Stimulated activated CD8-positive, alpha-beta memory T cell treated with anti-CD3 and anti-CD28 coated beads, Interleukin-15, amount 100 ng/mL, for 1 hour (primary cell): ENCODE results near the gene HSPA1B.
"Not testable (repeated sequence)": the region's sequence is repeated elsewhere in the genome, so short reads cannot be mapped to it uniquely, and the experiment has no call there.

Source experiments
- DNase-seq: peaks from one replicate; pipeline ENCODE4 v3.0.0-alpha.2; 2020; ENCODE audit warnings: low read depth

Gene HSPA1B

DNA sequence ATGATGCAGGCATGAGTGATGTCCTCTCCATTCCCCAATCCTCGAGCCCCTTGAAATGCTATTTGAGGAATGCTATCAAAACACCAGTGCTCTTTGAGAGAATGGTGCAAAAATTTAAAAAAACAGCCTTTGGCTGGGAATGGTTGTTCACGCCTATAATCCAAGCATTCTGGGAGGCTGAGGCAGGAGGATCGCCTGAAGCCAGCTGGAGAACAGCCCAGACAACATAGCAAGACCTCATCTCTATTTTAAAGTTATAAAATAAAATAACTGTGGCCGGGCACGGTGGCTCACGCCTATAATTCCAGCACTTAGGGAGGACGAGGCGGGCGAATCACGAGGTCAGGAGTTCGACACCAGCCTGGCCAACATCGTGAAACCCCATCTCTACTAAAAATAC is 27.8 kb upstream of the HSPA1B start:
- DNase-seq: no peak

DNA sequence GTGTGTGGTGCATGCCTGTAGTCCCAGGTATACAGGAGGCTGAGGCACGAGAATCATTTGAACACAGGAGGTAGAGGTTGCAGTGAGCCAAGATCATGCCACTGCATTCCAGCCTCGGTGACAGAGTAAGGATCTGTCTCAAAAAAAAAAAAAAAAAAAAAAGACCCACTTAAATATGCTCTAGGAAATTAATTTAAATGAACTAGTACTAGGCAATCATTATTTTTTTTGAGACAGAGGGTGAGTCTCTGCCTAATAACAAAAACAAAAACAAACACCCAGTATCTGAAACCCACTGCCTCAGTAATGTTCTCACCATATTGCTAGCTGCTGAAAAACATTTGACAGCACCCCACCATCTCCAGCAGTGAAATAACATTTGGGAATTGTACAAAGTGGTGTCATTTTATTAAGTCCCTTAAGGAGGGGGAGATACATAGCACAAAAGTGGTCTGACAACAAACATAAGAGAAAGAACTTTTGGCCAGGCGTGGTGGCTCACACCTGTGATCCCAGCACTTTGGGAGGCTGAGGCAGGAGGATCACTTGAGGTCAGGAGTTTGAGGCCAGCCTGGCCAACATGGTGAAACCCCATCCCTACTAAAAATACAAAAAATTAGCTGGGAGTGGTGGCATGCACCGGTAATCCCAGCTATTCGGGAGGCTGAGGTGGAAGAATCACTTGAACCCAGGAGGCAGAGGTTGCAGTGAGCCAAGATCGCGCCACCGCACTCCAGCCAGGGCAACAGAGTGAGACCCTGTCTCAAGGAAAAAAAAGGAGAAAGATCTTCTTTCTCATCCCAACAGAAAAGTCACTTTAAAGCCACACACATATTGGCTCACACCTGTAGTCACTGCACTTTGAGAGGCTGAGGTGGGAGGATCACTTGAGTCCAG is 26.3 kb upstream of the HSPA1B start:
- not testable (repeated sequence) for DNase-seq

DNA sequence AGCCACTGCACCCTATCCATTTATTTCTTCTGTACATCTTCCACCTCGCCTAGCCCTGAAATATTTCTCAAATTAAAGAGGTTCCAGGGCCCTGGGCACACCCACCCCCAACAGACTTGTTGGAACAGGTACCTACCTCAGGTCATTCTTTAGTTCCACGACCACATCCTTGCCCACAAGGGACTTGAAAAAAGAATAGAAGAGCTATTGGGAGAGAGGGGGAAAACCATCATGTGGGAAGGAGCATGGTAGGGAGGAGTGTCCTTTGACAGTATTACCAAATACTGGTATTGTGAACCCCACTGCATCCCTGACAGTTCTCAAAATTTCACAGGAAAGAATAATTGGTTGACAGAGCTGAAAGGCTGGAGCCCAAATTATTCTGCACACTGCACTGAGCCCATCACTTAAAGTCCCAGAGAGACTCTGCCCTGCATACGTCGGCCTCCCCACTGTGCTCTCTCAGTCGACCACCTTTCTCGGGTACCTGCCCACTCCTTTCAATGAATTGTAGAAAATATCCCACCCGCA is 21.5 kb upstream of the HSPA1B start:
- no peak for DNase-seq

DNA sequence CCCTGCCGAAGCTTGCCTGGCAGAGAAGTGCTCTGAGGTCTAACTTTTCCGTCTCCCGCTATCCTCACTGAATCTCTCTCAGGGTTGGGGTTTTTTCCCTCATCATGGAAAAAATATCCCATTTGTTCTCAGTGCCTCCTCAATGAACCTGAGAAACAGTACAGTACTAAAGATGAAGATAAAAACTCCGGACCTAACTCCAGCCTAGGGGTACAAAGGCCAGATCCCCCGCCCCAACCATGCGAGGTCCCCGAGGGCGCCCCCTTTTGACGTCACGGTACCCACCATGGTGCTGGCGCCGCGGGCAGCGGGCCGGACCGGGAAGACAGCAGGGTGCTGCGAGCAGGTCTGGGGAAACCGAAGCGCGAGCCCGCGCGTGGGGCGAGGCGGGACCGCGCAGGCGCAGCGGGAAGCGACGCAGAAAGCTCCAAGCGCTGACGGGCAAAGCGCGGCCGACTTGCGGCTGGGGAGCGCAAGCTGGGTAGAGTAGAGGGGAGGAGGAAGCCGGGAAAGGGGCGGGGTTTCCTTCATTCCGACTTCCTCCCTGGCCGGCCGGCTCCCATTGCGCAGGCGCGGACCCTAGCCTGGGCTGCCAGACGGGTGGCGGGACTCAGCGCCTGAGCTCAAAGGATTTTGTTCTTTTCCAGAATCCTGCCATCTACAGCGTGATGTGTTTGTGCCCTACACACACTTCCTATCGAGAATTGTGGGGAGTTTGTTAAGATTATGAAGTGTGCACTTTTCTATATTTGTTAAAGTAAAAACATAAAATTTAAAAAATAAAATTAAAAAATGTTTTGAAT is 20.9 kb upstream of the HSPA1B start, which contains the start of gene LSM2:
LSM2 (minus strand) TSS at position 497 of the 803 bp plus-strand sequence; CDS start at position 288, 209 bp downstream.
- DNase-seq: peak; percentile 91

DNA sequence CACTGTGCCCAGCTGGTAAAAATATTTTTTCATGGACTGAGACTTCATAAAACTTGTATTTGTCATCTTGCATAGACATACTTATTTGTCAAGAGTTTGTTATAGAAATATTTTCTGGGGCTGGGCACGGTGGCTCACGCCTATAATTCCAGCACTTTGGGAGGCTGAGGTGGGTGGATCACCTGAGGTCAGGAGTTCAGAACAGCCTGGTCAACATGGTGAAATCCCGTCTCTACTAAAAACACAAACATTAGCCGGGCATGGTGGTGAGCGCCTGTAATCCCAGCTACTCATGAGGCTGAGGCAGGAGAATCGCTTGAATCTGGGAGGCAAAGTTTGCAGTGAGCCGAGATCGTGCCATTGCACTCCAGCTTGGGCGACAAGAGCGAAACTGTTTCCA is 18.9 kb upstream of the HSPA1B start:
- DNase-seq: not testable (repeated sequence)

DNA sequence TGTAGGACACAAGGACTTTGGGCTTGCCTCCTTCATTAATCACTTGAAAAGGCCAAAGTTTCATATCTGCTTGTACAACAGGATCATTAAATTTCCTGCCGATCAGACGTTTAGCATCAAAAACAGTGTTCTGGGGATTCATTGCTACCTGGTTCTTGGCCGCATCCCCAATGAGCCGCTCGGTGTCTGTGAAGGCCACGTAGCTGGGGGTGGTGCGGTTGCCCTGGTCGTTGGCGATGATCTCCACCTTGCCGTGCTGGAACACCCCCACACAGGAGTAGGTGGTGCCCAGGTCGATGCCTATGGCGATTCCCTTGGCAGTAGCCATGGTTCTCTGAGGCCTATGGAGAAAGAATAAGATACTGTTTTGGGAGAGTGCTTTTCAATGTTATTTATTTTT is 15.9 kb upstream of the HSPA1B start:
- no peak for DNase-seq

DNA sequence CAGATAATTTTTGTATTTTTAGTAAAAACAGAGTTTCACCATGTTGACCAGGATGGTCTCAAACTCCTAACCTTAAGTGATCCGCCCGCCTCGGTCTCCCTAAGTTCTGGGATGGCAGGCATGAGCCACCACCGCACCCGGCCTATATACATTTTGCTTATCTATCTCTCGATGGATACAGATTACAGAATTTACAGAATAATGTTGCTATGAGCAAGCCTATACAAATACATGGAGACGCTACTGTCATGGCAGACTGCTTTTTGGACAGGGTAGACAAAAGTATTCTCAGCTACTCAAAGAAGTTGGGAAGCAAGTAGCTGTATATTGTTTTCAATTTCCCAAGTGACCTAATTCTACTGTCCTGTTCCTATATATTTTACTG is 14.1 kb upstream of the HSPA1B start:
- no peak for DNase-seq

DNA sequence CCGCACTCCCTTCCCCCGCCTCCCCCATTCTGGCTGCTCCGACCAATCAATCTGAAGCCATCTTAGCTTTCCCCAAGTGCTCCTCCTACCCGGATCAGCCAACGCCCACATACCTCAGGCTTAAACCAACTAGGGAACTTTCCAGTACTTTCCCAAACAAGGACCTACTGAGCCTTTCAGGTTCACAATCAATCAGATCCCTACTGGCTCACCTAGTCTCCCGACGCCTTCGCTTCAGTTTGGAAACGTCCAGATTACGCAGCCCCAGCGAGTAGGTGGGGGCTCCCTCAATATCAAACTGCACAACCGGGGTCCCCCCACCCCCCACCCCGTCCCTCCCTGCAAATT is 12.9 kb upstream of the HSPA1B start:
- DNase-seq: peak; percentile 57

DNA sequence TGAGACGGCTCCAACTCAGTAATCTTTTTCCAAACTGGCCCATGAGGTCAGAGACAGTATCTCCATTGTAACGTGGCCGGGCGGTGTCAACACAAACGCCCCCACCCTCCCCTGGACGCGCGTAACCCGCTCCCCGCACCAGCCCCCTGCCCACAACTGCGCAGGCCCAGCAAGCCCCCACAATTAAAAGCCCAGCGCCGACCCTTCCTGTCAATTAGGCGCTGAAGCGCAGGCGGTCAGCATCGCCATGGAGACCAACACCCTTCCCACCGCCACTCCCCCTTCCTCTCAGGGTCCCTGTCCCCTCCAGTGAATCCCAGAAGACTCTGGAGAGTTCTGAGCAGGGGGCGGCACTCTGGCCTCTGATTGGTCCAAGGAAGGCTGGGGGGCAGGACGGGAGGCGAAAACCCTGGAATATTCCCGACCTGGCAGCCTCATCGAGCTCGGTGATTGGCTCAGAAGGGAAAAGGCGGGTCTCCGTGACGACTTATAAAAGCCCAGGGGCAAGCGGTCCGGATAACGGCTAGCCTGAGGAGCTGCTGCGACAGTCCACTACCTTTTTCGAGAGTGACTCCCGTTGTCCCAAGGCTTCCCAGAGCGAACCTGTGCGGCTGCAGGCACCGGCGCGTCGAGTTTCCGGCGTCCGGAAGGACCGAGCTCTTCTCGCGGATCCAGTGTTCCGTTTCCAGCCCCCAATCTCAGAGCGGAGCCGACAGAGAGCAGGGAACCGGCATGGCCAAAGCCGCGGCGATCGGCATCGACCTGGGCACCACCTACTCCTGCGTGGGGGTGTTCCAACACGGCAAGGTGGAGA is 12.3 kb upstream of the HSPA1B start, which contains the start of the genes HSPA1A and HSPA1L:
HSPA1A (plus strand) TSS at position 519 of the 814 bp plus-strand sequence; CDS start at position 733, 214 bp downstream.
HSPA1L (minus strand) TSS at position 259 of the 814 bp plus-strand sequence. CDS start 3,311 bp downstream, outside the sequence.
- DNase-seq: peak; percentile 52

DNA sequence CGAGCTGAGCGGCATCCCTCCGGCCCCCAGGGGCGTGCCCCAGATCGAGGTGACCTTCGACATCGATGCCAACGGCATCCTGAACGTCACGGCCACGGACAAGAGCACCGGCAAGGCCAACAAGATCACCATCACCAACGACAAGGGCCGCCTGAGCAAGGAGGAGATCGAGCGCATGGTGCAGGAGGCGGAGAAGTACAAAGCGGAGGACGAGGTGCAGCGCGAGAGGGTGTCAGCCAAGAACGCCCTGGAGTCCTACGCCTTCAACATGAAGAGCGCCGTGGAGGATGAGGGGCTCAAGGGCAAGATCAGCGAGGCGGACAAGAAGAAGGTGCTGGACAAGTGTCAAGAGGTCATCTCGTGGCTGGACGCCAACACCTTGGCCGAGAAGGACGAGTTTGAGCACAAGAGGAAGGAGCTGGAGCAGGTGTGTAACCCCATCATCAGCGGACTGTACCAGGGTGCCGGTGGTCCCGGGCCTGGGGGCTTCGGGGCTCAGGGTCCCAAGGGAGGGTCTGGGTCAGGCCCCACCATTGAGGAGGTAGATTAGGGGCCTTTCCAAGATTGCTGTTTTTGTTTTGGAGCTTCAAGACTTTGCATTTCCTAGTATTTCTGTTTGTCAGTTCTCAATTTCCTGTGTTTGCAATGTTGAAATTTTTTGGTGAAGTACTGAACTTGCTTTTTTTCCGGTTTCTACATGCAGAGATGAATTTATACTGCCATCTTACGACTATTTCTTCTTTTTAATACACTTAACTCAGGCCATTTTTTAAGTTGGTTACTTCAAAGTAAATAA is 10.2 kb upstream of the HSPA1B start:
- not testable (repeated sequence) for DNase-seq

DNA sequence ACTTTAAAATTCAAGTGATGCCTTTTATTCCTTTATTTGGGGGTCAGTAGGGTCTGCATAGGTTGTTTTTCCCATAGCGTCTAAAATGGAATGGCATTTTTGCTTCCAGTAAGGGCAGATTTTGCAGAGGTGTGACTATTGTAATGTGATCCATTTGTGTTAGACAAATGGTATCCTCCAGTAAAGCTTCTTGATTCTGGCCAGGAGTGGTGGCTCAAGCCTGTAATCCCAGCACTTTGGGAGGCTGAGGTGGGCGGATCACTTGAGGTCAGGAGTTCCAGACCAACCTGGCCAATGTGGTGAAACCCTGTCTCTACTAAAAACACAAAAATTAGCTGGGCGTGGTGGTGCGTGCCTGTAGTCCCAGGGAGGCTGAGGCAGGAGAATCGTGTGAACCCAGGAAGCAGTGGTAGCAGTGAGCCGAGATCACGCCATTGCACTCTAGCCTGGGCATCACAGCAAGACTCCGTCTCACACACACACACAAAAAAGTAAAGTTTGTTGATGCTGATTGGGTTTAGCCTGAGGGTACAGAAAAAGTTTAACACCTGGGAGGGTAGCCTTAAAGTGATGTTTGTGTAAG is 9.5 kb upstream of the HSPA1B start:
- DNase-seq: not testable (repeated sequence)

DNA sequence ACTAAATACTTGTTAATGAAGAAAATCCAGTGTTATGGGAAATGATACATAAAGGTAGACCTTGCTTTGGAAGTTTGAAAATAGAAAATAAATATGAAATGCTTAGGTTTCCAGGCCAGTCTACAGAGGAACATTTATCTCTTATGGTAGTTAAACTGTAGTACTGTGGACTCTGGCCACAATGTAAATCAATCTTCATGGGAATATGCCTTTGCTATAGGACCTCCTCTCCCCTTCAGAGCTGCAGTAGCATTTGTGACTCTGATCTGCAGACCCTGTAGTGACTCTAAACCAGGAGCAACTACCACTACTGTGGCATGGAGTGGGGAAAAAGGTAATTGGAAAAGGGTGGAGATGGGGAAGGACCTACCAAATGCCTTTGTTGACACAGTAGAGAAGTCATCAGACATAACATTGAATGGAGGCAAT is 7.7 kb upstream of the HSPA1B start:
- no peak for DNase-seq

DNA sequence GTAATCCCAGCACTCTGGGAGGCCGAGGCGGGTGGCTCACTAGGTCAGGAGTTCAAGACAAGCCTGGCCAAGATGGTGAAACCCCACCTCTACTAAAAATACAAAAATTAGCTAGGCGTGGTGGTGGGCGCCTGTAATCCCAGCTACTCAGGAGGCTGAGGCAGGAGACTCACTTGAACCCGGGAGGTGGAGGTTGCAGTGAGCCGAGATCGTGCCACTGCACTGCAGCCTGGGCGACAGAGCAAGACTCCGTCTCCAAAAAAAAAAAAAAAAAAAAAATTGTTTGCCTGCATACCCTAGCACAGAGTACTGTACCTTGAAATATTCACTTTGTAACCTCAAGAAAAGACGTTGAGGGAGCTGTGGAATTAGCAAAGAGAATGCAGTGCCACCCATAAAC is 7.1 kb upstream of the HSPA1B start:
- DNase-seq: not testable (repeated sequence)

DNA sequence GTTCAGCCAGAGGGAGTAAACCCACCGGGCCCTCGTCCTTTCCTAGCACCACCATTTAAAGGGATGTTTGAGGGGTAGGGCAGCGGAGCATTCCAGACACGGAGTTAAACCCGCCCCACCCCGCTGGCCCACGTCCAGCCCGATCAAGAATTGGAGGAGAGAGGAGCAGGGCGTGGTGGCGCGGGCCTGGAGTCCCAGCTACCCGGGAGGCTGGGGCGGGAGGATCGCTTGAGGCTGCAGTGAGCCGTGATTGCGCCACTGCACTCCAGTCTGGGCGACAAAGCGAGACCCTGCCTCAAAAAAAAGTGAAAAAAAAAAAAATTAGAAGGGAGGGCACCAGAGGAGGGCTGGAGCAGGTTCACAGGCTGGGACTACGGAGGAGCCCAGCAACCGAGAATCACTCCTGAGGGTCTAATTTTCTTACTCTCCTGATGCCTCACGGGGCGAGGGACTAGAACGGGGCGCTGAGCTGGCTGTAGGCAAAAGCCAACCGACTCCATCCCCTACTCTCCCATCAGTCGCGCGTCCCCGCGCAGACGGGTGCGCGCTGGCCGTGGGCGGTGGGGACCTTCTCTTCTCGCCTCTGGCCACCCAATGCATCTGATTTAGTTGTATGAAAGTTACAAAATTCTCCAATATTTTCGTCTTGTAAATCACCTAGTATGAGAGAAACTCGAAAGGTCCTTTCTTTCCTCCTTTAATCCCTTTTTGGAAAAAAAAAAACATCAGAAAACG is 6.1 kb upstream of the HSPA1B start:
- DNase-seq: no peak

DNA sequence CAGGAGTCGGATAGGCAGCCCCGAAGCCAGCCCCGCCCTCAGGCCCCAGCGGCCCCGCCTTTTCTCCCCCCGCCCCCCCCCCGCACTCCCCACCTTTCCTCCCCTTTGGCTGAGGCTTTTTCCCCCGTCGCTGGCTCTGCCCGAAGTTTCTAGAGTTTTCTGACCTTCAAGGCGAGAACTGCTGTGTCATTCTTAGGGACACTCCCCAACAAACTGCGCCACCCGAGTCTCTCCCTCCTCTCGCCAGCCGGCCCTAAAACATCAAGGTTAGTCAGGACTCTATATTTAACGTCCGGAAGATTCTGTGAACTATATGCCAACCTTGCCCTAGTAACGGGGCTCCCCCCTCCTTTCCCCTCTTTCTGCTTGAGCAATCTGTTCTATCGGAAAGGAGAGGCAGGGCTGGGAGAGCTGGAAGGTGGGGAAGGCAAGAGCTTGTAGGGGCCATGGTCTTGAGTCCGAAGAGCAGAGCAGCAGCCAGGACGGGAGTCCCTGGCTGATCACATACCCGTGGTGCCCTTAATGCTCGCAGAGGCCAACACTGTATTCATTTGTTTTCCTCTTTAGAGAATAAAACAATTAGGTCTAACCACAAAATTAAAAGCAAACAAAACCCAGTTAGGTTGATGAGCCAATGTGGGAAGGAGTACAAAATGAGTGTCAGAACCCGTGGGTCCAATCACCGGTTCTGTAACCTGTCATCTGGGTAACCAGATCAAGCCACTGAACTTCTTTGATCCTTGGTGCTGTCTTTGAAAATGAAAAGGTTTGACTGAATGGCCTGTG is 5.3 kb upstream of the HSPA1B start:
- DNase-seq: peak; percentile 41

DNA sequence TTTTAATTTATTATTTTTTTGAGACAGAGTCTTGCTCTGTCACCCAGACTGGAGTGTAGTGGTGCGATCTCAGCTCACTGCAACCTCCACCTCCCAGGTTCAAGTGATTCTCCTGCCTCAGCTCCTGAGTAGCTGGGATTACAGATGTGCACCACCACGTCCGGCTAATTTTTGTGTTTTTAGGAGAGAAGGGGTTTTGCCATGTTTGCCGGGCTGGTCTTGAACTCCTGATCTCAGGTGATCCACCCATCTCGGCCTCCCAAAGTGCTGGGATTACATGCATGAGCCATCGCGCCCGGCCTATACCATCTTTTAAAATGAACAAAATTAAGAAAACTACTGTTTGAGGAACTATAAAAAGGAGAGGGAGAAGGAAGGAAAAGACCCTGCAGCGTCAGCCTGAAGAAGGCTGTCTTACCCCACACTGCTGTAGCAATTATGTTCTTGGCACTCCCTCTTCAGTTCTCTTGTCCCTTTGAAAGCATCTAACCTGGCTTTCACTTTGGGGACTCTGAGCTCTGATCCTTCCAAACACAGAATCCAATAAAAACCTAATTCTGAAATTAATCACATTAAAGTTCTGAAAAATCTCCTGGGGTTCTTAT is 3.8 kb upstream of the HSPA1B start:
- DNase-seq: not testable (repeated sequence)

DNA sequence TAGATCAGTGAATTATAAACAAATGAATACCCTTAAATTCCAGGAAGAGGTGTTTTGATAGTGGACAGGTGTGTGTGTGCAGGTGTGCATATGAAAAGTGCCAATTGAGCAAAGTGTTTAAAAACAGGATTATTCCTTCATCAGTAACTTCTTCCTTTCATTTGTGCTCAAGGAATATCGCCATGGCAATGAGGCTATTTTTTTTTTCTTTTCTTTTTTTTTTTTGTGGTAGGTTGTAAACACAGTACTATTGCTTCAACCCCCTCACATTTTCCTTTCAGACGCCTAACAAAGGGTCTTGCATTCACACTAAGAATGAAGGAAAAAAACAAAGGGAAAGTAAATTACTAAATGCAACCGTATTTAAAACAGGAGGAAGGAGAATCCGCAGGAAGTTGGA is 2.0 kb upstream of the HSPA1B start:
- no peak for DNase-seq

DNA sequence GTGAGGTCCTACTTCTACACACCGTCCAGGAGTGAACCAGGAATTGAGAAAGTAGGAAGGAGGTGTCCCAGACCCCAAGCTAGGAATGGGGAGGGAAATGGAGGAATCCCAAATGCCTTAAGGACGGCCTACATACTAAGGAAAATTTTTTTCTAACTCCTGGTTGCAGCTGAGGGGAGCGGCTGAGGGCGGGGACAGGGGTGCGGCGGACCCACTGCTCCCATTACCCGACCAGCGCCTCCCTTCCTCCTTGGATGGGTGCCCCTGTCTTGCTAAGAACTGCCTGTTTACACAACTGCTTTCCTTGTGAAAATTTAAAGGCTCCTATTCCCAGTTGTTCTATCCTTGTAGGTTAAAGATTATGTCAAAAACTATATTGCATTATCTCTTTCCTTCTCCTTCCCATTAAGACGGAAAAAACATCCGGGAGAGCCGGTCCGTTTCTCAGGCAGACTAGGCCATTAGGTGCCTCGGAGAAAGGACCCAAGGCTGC is 699 bp upstream of the HSPA1B start:
- no peak for DNase-seq
